GM12878 (cell line): ENCODE results near the gene WASF2. TPM values are rescaled to one million over a fixed set of nuclear protein-coding genes. Genes with fewer than 3 reads are reported as not detected.

Experiments
- BCL3 ChIP-seq: IDR thresholded peaks from 2 replicates; pipeline ENCODE4 v1.6.1; 2011; ENCODE audit warnings: borderline replicate concordance, low read depth, mild to moderate bottlenecking, moderate library complexity, low read length; ENCODE audit not compliant: insufficient read depth, poor library complexity, severe bottlenecking
- CHD1 ChIP-seq: IDR thresholded peaks from 2 replicates; pipeline ENCODE4 v1.6.1; 2012; ENCODE audit warnings: low read depth, low read length, improper control_type of control experiment
- CUX1 ChIP-seq: IDR thresholded peaks from 2 replicates; pipeline ENCODE4 v1.6.1; 2012; ENCODE audit warnings: improper control_type of control experiment, low read depth, low read length; ENCODE audit not compliant: insufficient replicate concordance
- ETV6 ChIP-seq, 2 experiments: fragments of 450-650 bp in 1 of 2; IDR thresholded peaks in 1 of 2; conservative IDR thresholded peaks in 1 of 2; 2 replicates each; pipeline ENCODE4 v1.6.1; 2014; ENCODE audit warnings: antibody characterized with exemption in 1 of 2, borderline replicate concordance in 1 of 2, low read depth in 1 of 2, mild to moderate bottlenecking in 1 of 2, moderate library complexity in 1 of 2
- EZH2 ChIP-seq: IDR thresholded peaks from 2 replicates; pipeline ENCODE4 v1.6.1; 2012; ENCODE audit warnings: low read depth, mild to moderate bottlenecking, control low read depth, inconsistent platforms, low read length, borderline replicate concordance; ENCODE audit not compliant: control insufficient read depth
- FOXK2 ChIP-seq: fragments of 450-650 bp; IDR thresholded peaks from 2 replicates; pipeline ENCODE4 v1.6.1; 2017; ENCODE audit warnings: mild to moderate bottlenecking, moderate library complexity
- HCFC1 ChIP-seq: fragments of 150-350 bp; IDR thresholded peaks from 2 replicates; pipeline ENCODE4 v1.6.1; 2014; ENCODE audit warnings: low read length
- JUND ChIP-seq: IDR thresholded peaks from 2 replicates; pipeline ENCODE4 v1.6.1; 2012; ENCODE audit warnings: low read depth, mild to moderate bottlenecking, low read length, improper control_type of control experiment, moderate library complexity
- KLF5 ChIP-seq: fragments of 450-650 bp; IDR thresholded peaks from 2 replicates; pipeline ENCODE4 v1.6.1; 2014; ENCODE audit warnings: mild to moderate bottlenecking; ENCODE audit not compliant: partially characterized antibody
- MAX ChIP-seq: IDR thresholded peaks from 2 replicates; pipeline ENCODE4 v1.6.1; 2012; ENCODE audit warnings: low read depth, low read length, improper control_type of control experiment
- PBX3 ChIP-seq: IDR thresholded peaks from 2 replicates; pipeline ENCODE4 v1.6.1; 2011; ENCODE audit warnings: mild to moderate bottlenecking, low read depth, low read length, moderate library complexity; ENCODE audit not compliant: insufficient replicate concordance
- PML ChIP-seq: IDR thresholded peaks from 2 replicates; pipeline ENCODE4 v1.6.1; 2012; ENCODE audit warnings: low read length, inconsistent platforms
- RCOR1 ChIP-seq: conservative IDR thresholded peaks from 2 replicates; pipeline ENCODE4 v1.6.1; 2012; ENCODE audit warnings: low read depth, low read length, improper control_type of control experiment
- SMARCA5 ChIP-seq: fragments of 450-650 bp; IDR thresholded peaks from 2 replicates; pipeline ENCODE4 v1.6.1; 2017; ENCODE audit warnings: mild to moderate bottlenecking
- STAT3 ChIP-seq: IDR thresholded peaks from 2 replicates; pipeline ENCODE4 v1.6.1; 2011; ENCODE audit warnings: low read depth, low read length, improper control_type of control experiment
- ZNF592 ChIP-seq: fragments of 450-650 bp; IDR thresholded peaks from 2 replicates; pipeline ENCODE4 v1.6.1; 2017; ENCODE audit warnings: mild to moderate bottlenecking, moderate library complexity
- polyA plus RNA-seq, 11 experiments: library from polyadenylated mRNA; depleted of rRNA in 4 of 11; unstranded in 6 of 11; stranded (reverse) in 5 of 11; fragments of >200 nt; fragmentation: Nextera tagmentation in 4 of 11; fragmentation: Illumina TruSeq in 1 of 11; extraction: Ambion mirVana in 4 of 11; extraction: Trizol in 1 of 11; gene quantifications; 1 replicate in 1 of 11; 2 replicates in 10 of 11; pipeline versions ENCODE4 v1.2.1 to v1.2.3, GENCODE V29; 2011 to 2016; ENCODE audit warnings: inconsistent platforms in 2 of 11, missing spikeins in 2 of 11, low read depth in 1 of 11
- total RNA-seq, 4 experiments: library from RNA; depleted of rRNA in 3 of 4; stranded (reverse); fragments of >200 nt in 3 of 4; fragmentation: Illumina TruSeq in 1 of 4; extraction: Trizol in 1 of 4; gene quantifications; 2 replicates each; pipeline versions ENCODE4 v1.2.1 to v1.2.3, GENCODE V29; 2013 to 2021

The WASF2 gene
- total and polyA plus RNA-seq, 10 of the 15 experiments (the other 5 are each of a cell fraction or from before 2014, with no cell fraction given), result 7.0 to 111 (median 37.1) TPM

- peak; percentile 34 for TF ChIP-seq CUX1
- no peak for TF ChIP-seq PBX3
- TF ChIP-seq PML, result peak; percentile 63; the same call in 1 of the 2 replicates
- TF ChIP-seq RCOR1, result no peak
- TF ChIP-seq EZH2, result no peak
- TF ChIP-seq JUND, result no peak
- TF ChIP-seq ETV6 (conservative IDR thresholded peaks at IDR 0.05 in 1 of 2, IDR thresholded peaks at IDR 0.05 in 1 of 2; ENCODE audit: borderline replicate concordance in 1 of 2, low read depth in 1 of 2), result no peak; a peak in 1 of 4 replicates
- TF ChIP-seq BCL3, result peak; percentile 78
- TF ChIP-seq CHD1, result no peak
- TF ChIP-seq HCFC1, result no peak
- no peak; the same call in 1 of the 2 replicates for TF ChIP-seq SMARCA5
- TF ChIP-seq KLF5, result peak; percentile 35
- peak; percentile 32; the same call in 1 of the 2 replicates for TF ChIP-seq ZNF592
- peak; percentile 90 for TF ChIP-seq STAT3
- no peak for TF ChIP-seq MAX
- no peak for TF ChIP-seq FOXK2
These were observed 73.4 kb downstream of the WASF2 start (continued) for GRCh38 chr1:27416387-27417111.
